MCF 10A (cell line): ENCODE data around the gene KLC3. TPM values are rescaled to one million over a fixed set of nuclear protein-coding genes. Genes with fewer than 3 reads are reported as not detected.
"Not testable (repeated sequence)": the region's sequence is repeated elsewhere in the genome, so short reads cannot be mapped to it uniquely, and the experiment has no call there.

ENCODE experiments used
- BruUV-seq: library from RNA; stranded (reverse); fragments of 400-500 nt; replicated peaks from 2 replicates; lab custom pipeline; 2021; lab: Mats Ljungman, UMichigan
- CTCF ChIA-PET: fragments of 300-600 bp; sonication (Branson Sonifier 250); formaldehyde crosslinking; extraction: SDS; loops from one replicate; lab custom pipeline; 2021; ENCODE audit warnings: antibody characterized with exemption, inconsistent platforms; lab: Yijun Ruan, JAX
- POLR2A ChIA-PET: fragments of 300-600, 350-650 bp; sonication (Branson Sonifier 250); formaldehyde crosslinking; extraction: SDS; loops from one replicate; lab custom pipeline; 2020; ENCODE audit warnings: antibody characterized with exemption, inconsistent platforms; lab: Yijun Ruan, JAX
- DNase-seq: peaks from one replicate; pipeline ENCODE4 v3.0.0-alpha.2; 2018; ENCODE audit not compliant: unreplicated experiment
- H3K27ac Mint-ChIP-seq: one replicate; pipeline ENCODE4 v1.8.0; 2022; ENCODE audit warnings: mild to moderate bottlenecking, low read depth, mixed read lengths; ENCODE audit not compliant: unreplicated experiment
- H3K27me3 Mint-ChIP-seq: one replicate; pipeline ENCODE4 v1.8.0; 2022; ENCODE audit warnings: mixed read lengths; ENCODE audit not compliant: insufficient read depth, unreplicated experiment
- H3K36me3 Mint-ChIP-seq: one replicate; pipeline ENCODE4 v1.8.0; 2022; ENCODE audit warnings: mild to moderate bottlenecking, moderate library complexity, mixed read lengths; ENCODE audit not compliant: insufficient read depth, unreplicated experiment
- H3K4me1 Mint-ChIP-seq: one replicate; pipeline ENCODE4 v1.8.0; 2022; ENCODE audit warnings: mixed read lengths; ENCODE audit not compliant: insufficient read depth, unreplicated experiment
- H3K4me3 Mint-ChIP-seq: one replicate; pipeline ENCODE4 v1.8.0; 2022; ENCODE audit warnings: mild to moderate bottlenecking, moderate library complexity, mixed read lengths; ENCODE audit not compliant: unreplicated experiment
- H3K9me3 Mint-ChIP-seq: one replicate; pipeline ENCODE4 v1.8.0; 2022; ENCODE audit warnings: mixed read lengths; ENCODE audit not compliant: unreplicated experiment
- CTCF ChIP-seq: fragments of 200-600 bp; IDR thresholded peaks from one replicate; pipeline ENCODE4 v1.8.0; 2022; ENCODE audit warnings: antibody characterized with exemption, mild to moderate bottlenecking; ENCODE audit not compliant: unreplicated experiment
- intact Hi-C: fragments of 100-400 bp; cut with micrococcal nuclease; formaldehyde crosslinking; loops from 2 replicates; pipeline ENCODE4 v1.14.1; 2022
- total RNA-seq: library from RNA; stranded (reverse); gene quantifications from 2 replicates; pipeline ENCODE4 v1.2.3, GENCODE V29; 2022

The KLC3 gene
- total RNA-seq, 1 experiment from 2014 or later: 3.9 TPM

DNA sequence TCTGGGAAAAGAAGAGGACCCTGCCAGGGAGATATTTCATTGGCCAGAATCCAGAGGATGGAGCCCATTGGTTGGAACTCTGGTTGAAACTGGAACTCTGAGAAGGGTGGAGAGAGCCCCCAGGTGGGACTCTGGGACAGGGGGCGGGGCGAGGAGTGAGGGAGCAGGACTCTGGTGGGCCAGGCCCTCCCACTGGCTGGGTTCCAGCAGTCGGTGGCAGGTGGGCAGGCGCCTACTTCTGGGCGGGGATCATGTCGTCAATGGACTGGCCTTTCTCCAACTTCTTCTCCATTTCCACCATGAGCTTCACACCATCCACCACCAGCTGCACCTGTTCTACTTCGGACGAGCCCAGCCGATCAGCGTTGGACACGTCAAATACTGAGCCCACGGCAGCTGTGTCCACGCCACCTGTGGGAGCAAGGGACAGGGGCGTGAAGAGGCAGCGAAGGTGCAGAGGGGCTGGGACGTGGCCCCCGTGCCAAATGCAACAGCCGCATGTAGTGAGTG lies 34.0 kb upstream of the KLC3 start:
- DNase-seq: no peak
- TF ChIP-seq CTCF: no peak
- H3K9me3 Mint-ChIP-seq: no peaks in the 10 kb centered on the region
- no peak overlapping the region for H3K27ac Mint-ChIP-seq
- no TSS peak for BruUV-seq
- peaks cover 9% of the 10 kb centered on the region for H3K36me3 Mint-ChIP-seq
- intact Hi-C loops: no loop called here
- ChIA-PET CTCF (no interaction called here), POLR2A (interaction anchor here (0.6 kb wide), 1 partner anchor 41 kb away, joined by 3 read pairs; no protein-coding TSS in a partner anchor)
- H3K4me1 Mint-ChIP-seq: peaks cover 12% of the 10 kb centered on the region
- no peak overlapping the region for H3K4me3 Mint-ChIP-seq
- H3K27me3 Mint-ChIP-seq: no peaks in the 10 kb centered on the region

DNA sequence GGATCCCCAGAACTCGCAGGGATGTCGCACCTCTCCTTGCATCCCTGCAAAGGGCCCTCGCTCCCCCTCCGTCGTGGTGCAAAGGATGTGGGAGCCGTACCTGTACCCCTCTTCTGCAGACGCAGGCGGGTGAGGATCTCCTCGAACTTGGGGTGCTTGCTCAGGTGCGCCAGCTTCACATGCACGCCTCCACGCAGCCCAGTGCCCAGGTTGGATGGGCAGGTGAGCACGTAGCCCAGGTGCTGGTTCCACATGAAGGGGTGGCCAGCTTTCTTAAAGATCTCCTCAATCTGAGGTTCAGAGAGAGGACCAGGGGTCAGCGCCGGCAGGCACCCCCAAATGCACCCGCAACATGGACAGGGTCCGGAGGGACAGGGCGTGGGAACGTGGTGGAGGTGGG lies 33.2 kb upstream of the KLC3 start:
- H3K4me1 Mint-ChIP-seq: peaks cover 12% of the 10 kb centered on the region
- peaks cover 9% of the 10 kb centered on the region for H3K36me3 Mint-ChIP-seq
- CTCF ChIA-PET: no interaction called here
- H3K4me3 Mint-ChIP-seq: no peak overlapping the region
- H3K27ac Mint-ChIP-seq: no peak overlapping the region
- DNase-seq: no peak
- TF ChIP-seq CTCF: no peak
- intact Hi-C loops: no loop called here
- no peaks in the 10 kb centered on the region for H3K9me3 Mint-ChIP-seq
- BruUV-seq: no TSS peak
- POLR2A ChIA-PET: interaction anchor here (0.6 to 0.7 kb wide), 2 partner anchors 41 to 1002 kb away, joined by 3 read pairs; no protein-coding TSS in a partner anchor
- H3K27me3 Mint-ChIP-seq: no peaks in the 10 kb centered on the region

DNA sequence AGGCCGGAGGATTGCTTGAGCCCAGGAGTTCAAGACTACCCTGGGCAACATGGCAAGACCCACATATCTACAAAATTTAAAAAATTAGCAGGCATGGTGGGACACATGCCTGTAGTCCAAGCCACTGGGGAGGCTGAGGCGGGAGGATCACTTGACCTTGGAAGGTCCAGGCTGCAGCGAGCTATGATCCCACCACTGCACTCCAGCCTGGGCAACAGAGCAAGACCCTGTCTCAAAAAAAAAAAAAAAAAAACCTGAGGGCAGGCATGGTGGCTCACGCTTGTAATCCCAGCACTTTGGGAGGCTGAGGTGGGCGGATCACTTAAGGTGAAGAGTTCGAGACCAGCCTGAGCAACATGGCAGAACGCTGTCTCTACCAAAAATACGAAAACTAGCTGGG lies 31.2 kb upstream of the KLC3 start:
- H3K4me3 Mint-ChIP-seq, H3K9me3 Mint-ChIP-seq, H3K36me3 Mint-ChIP-seq, DNase-seq, H3K27me3 Mint-ChIP-seq, H3K27ac Mint-ChIP-seq, BruUV-seq, intact Hi-C loops: not testable (repeated sequence)
- POLR2A ChIA-PET: interaction anchor here (1.2 kb wide), 1 partner anchor 18 kb away, joined by 5 read pairs; no protein-coding TSS in a partner anchor
- H3K4me1 Mint-ChIP-seq: peaks cover 12% of the 10 kb centered on the region
- CTCF ChIA-PET: interaction anchor here (0.6 kb wide), 1 partner anchor 49 kb away, joined by 3 read pairs; no protein-coding TSS in a partner anchor

DNA sequence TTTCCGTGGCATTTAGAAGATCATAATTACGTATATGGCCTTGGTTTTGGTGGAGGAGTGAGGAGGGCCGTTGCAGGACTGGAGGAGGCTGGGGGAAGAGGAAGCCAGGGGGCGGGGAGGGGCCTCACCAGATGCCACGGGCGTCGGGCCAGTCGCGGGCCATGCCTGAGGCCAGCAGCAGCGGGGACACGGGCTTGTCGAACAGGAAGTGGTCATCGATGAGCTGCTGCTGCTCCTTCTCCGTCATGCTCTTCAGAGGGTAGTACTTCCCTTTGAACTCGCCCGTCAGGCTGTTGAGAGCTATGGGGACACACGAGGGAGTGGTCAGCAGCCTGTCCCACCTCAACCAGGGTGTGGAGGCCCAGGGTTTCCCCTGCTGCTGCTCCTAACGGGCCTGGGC lies 28.9 kb upstream of the KLC3 start:
- TF ChIP-seq CTCF: no peak
- POLR2A ChIA-PET: no interaction called here
- CTCF ChIA-PET: interaction anchor here (0.6 kb wide), 1 partner anchor 231 kb away, joined by 3 read pairs; no protein-coding TSS in a partner anchor
- intact Hi-C loops: no loop called here
- no peaks in the 10 kb centered on the region for H3K4me1 Mint-ChIP-seq
- H3K36me3 Mint-ChIP-seq: no peaks in the 10 kb centered on the region
- DNase-seq: no peak
- peaks cover 26% of the 10 kb centered on the region for H3K27me3 Mint-ChIP-seq
- no peak overlapping the region for H3K4me3 Mint-ChIP-seq
- H3K9me3 Mint-ChIP-seq: no peaks in the 10 kb centered on the region
- H3K27ac Mint-ChIP-seq: no peak overlapping the region
- BruUV-seq: no TSS peak

DNA sequence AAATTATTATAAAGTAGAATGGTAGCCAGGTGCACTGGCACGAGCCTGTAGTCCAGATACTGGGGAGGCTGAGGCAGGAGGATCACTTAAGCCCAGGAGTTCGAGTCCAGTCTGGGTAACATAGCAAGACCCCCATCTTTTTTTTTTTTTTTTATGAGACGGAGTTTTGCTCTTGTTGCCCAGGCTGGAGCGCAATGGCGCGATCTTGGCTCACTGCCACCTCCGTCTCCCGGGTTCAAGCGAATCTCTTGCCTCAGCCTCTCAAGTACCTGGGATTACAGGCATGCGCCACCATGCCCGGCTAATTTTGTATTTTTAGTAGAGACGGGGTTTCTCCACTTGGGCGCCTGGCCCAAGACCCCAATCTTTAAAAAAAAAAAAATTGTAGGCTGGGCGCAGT lies 28.3 kb upstream of the KLC3 start:
- POLR2A ChIA-PET, intact Hi-C loops, H3K4me3 Mint-ChIP-seq, H3K4me1 Mint-ChIP-seq, H3K36me3 Mint-ChIP-seq, H3K9me3 Mint-ChIP-seq, H3K27ac Mint-ChIP-seq, CTCF ChIA-PET, BruUV-seq, DNase-seq: not testable (repeated sequence)
- H3K27me3 Mint-ChIP-seq: peaks cover 32% of the 10 kb centered on the region
